HG03469 (cell line): Measurements from ENCODE around the gene CENPN.

ENCODE experiments used
- ATAC-seq: cut with Tn5 transposase; IDR thresholded peaks from one replicate; pipeline ENCODE4 v1.9.1; 2021; ENCODE audit warnings: mild to moderate bottlenecking, moderate library complexity, moderate number of reproducible peaks; ENCODE audit not compliant: unreplicated experiment

CENPN gene, protein sequence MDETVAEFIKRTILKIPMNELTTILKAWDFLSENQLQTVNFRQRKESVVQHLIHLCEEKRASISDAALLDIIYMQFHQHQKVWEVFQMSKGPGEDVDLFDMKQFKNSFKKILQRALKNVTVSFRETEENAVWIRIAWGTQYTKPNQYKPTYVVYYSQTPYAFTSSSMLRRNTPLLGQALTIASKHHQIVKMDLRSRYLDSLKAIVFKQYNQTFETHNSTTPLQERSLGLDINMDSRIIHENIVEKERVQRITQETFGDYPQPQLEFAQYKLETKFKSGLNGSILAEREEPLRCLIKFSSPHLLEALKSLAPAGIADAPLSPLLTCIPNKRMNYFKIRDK

DNA sequence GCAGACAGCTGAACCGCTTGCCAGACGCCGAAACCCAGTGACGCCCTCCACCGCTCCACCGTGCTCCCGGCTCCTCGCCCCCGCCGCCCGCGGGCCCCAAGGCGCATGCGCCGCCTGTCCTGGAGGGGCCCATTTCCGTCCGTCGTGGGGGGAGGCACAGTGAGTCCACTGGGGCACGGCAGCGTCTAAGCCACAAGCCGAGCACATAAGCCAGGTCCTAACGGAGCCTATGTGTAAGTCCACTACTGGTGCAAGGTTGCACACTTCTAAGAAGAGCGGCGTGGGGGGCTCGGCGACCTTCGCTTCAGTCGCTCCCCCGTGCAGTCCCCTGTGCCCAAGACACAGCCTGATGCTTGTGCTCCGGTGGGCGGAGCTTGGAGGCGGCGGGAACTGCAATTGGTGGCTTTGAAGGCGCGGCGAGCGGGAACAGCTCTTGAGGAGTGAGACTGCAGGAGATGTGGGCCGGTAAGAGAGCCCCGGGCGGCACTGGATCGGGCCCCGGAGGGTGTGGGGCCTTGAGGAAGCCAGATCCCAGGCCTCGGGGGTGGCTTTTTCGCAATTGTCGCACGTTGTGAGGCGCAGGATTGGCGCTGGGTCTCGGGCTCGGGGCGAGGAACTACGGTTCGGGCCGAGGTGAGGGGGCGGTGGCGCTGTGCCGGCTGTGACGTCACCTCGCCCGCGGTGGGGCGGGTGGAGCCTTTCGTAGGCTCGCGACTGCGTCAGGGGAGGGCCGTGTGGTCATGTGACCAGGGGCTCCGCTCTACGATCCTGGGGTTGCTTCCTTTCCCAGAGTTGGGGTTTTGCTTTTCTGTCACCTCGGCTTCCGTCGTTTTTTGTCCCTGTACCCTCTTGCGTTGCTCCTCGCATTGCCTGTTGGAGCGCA, at the start of gene CENPN, which contains the start of gene CMC2:
CENPN (plus strand) TSS at position 402 of the 883 bp plus-strand sequence. CDS start 4,726 bp downstream, outside the sequence.
CMC2 (minus strand) TSS at position 73 of the 883 bp plus-strand sequence. CDS start 9,491 bp downstream, outside the sequence.
- peak; percentile 63 for ATAC-seq

DNA sequence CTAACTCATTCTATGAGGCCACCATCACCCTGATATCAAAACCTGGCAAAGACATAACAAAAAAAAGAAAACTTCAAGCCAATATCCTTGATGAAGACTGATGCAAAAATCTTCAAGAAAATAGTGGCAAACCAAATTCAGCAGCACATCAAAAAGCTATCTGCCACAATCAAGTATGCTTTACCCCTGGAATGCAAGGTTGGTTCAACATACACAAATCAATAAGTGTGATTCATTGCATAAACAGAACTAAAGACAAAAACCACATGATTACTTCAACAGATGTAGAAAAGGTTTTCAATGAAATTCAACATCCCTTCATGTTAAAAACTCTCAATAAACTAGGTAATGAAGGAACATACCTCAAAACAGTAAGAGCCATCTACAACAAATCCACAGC, 48.7 kb upstream of the CENPN start:
- ATAC-seq, result no peak

DNA sequence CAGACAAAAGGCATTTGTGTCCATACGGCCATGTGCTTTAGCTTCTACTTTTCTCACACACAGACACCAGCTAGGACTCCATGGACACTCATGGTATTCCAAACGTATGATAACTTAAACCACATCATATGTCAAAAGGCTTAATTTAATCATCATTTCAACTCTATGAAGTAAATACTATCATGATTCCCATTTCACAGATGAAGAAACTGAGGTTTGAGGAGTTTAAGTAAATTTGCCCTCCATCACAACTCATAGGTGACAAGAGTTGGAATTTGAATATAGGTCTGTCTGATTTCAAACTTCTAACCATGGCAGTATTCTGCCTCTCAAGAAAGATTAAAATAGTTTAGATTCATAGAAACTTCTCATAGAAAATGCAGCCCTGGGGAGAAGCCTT, 44.1 kb upstream of the CENPN start:
- ATAC-seq, result no peak

DNA sequence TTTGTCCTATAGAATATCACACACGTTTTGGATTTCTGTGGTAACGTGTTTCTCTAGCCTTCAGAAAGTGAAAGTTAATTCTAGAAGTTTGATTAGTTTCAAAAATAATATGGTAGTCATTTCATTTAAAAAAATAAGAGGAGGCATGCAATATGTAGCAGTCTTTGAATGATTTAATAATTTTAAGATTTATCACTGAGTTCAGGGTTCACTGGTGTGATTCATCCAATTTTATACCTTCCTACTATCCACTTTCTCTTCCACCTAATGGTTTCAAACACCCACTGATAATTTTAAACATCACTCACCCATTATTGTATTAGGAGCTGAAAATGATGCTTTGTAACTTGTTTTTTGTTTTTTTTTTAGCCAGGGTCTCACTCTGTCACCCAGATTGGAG, 42.7 kb upstream of the CENPN start:
- ATAC-seq, result no peak

DNA sequence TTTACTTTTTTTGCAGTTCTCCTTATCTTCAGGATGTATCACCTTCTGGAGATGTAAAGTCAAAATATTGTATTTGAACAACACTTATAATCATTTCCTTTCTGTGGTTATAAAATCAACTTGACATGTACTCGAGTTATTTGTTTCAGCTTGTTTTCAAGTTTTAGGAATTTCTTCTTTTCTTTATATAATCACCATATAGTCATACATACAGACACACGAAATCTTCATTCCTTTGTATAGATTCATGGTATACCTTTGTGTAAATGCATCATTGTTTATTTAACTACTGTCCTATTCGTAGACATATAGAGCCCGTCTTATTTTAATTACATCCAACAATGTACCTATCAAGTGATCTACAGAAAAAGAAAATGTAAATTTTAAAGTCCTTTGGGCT, 40.4 kb upstream of the CENPN start:
- ATAC-seq, result no peak

DNA sequence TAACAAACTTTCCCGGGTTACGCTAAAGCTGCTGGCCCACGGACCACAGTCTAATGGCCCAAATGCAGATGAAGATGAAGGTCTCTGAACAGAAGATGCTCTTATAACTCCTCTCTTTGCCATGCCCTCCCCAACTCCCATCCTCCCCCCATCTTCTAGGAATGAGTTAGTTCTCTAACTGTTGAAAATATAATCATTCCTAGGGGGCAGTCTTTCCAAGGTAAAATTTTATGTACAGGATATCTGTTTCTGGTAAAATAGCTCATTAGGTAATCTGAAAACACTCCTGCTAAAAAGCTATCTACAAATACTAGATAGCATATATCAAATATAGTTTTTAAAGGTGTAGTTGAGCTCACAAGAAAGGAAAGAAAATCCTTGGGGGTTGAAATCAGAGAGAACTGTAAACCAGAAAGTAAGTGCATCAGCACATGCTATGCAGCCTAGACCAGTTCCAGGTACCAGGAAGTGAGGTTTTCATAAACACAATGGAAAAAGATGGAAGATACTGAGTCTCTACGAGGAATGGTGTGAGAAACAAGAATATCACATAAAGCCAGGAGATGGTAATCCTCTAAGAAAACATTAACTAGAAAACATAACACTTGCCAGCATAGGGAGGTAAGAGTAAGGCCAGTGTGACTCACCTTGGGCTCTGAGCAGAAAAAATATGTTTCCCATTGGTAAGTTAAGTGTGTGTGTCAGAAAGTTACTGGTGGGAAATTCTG, 38.5 kb upstream of the CENPN start:
- no peak for ATAC-seq

DNA sequence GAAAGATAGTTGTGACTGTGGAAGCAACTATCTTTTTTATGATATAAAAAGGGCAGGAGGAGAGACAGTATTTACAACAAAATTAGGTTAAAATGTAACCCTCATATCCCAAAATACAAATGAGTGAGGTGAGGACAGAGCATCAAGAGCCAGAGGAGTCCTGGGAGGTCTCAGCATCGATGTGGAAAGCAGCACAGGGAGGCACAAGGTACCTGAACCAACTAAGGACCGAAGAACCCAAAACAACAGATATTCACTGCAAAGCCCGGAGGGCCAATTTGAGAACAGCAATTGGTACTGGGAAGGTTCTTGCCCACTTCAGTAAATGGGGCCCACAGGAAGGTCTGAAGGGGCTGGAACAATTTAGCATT, 37.9 kb upstream of the CENPN start:
- no peak for ATAC-seq

DNA sequence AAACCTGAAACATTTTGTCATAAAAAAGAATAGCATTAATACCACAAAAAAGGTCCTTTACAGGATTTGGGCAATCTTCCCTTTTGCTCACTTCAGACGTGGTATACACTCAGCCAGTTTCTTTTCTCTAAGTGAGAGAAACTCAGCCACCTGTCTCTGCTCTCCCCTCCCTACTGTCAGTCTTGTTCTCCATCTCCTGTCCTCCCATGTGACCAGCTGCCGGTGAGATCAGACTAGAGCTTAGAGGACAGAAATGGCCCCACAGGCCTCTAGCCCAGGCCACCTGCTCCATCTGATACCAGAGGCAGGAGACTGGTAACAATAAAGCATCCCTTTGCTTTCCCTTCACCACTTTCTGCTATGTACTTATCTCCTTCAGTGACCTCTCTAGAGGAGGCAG, 35.2 kb upstream of the CENPN start:
- no peak for ATAC-seq

DNA sequence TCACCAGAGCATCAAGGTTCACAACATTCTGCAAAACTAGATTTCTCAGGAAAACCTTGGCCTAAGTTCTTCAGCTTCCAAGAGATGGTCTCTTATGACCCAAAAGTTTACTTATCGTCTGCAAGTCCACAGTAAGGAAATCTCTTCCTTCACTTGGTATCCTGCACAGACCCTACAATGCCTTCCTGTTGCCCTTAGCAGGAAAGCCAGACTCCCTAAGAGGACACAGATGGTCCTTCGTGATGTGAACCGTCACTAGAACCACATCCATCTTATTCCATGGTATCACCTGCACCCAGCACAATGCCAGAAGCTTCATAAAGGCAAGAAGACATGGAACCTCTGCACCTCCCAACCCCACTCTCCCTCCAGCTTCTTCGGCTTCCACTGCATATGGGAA, 34.4 kb upstream of the CENPN start:
- ATAC-seq, result no peak

DNA sequence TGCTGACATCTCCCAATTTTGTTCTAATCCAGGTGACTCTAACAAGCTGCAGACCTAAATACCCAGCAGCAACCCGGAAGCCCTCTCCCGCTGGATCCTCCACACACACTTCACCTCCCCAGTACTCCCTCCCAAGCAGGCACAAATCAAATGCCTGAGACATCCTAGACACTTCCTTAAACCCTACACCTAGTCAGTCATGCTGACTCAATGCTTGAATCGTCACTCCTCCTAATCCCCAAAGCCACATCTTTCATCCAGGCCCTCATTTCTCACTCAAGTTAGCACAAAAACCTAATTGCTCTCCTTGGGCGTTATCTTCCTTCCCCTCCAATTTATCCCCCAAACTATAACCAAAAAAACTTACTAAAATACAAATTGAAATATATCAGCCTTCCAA, 33.0 kb upstream of the CENPN start:
- no peak for ATAC-seq

DNA sequence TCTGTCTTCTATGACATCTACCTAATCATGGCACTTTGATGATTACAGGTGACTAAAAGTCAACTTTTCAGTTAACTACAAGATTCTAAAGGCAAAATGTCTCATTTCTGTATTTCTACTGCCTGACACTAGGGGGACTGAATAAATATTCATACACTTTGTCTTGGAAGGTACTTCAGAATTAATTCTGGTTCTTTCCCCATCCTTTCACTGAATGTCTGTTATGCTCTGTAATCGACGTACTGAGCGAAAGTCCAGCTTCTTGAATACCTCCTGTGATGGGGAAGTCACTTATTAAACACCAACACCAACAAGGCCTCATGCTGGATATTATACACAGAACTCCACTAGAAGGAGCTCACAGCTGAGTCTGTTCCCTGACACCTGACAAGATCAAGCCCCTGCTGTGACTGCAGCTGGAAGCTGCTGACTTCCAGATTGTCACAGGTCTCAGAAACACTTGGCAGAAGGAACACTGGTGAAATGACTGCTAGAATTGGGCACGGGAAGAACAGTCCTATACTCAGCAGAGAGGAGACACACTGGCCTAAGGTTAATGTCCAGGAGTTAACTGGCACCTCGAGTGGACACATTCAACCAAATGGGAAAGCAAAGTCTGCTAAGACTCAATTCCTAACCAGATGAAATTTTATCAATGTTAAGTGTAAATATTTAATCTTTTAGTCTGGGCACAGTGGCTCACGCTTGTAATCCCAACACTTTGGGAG, 32.2 kb upstream of the CENPN start:
- no peak for ATAC-seq

DNA sequence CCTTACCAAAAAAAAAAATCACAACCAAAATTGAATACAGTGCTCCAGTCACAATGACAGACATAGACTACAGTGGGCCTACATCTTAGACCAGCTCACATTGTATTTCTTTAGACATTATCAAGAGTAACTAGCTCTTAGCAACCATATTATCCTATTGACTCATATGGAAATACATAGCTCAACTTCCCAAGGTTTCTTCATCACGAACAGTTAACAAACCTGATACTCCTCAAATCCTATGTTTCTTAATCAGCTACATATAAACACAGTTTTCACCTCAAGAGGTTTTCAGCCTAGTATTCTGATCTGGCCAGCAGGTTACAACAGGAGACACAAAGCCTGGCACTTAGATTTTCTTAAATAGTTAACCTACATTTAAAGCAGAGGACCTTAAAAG, 30.1 kb upstream of the CENPN start:
- no peak for ATAC-seq

DNA sequence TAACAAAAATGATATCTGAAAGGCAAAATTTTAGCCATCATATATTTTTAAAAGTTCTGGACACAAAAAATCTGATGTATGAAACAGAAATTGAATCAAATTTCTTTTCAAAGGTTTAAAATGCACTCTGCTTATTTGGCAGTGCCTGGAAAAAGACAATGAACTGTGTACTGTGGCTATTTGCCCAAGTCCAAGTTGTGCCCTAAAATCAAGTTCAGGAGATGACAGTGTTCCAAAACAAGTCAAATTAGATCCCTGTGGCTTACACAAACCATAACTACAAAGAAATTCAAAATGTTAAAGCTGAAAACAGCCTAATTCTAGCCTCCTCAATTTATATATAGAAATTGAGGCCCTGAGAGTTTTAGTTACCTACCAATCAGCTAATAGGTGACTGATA, 25.9 kb upstream of the CENPN start:
- no peak for ATAC-seq

DNA sequence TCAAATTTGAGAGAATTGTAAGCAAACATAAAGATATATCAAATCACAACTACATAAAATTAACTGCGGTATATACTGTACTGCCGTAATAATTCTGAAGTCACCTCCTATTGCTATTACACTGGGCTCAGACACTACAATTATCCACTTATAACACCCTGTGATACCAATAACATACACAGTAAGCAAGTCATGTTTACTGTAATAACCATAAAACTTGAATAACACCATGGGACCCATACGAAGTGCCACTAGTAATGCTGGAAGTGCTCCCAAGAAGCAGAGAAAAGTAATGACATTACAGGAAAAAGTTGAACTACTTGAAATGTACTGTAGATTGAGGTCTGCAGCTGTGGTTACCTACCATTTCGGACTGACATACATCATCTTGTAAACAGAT, 24.4 kb upstream of the CENPN start:
- no peak for ATAC-seq

DNA sequence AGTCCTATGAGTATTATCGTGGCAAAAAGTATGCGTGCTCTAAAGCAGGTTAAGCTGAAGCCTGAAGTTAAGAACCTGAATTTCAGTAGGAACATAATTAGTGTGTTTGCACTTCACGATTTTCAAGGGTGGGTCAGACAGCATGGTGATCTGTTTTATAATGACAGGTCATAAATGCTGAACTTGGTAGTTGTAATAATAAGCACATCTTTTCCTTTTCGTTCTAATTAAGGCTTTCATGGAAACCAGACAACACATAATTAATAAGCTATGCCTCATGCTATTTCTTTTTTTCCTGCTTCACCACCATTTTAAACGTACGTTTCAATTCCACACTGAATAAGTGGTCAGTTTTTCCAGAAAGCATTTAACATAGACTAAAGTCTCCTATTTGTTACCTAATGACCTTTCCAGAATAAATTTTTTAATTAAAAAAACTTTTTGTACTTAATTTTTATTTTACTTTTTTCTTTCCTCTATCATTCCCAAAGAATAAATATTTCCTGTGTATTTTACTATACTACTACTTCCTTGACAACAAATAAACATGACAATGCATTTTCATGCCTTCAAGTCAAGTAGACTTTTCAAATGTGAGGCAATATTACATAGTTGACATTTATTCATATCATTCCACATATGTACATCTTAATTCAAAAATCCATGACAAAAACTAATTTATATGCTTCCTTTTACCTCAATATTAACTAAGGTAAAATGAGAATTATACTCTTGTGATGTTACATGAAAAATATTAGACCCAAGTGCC, 22.7 kb upstream of the CENPN start:
- ATAC-seq, result no peak

DNA sequence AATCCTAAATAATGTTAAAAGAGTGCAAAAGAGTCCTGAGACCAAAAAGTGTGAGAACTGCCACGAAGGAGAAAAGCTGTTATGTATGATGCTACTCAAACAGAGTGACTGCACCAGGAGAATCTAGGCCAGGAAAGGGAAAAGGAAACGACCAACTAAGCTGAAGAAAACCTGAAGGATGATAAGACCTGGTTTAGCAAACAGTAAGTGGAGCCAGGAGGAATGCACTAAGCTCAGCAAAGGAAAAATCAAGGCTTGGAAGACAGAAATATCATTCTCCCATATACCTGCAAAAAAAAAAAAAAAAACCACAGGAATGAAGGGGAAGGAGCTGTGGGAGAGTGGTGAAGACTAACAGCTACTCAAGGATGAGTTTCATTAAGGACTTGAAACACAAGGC, 21.4 kb upstream of the CENPN start:
- no peak for ATAC-seq

DNA sequence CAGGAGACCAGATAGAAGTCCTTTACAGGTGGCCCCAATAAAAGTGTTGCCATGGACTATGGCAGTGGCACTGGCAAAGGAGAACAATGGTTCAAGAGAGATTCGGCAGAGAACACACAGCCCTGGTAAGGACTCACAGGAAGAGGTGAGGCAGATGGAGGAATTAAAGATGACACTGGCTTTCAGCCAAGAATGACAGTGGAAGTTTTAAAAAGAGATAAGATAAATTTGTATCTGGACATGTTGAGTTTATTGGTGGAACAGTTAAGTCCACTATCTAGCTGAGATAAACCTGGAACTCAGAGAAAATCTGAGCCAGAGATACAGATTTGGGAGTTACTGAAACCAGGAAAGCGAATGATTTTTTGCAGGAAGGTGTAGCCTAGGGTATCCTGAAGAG, 20.5 kb upstream of the CENPN start:
- no peak for ATAC-seq

DNA sequence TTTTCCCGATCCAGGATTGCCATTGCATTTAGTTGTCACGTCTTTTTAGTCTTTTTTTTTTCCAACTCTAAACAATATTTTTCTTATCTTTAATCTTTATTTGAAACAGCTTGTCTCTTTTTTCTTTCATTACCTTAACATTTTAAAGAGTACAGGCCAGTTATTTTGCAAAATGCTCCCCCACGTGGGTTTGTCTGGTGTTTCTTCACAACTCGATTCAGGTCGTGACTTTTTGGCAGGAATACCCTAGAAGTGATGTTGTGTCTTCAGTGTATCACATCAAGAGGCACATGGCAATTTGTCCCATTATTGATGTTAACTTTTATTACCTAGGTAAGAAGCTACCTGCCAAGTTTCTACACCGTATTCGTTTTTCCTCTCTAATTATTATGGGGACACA, 18.3 kb upstream of the CENPN start:
- no peak for ATAC-seq

DNA sequence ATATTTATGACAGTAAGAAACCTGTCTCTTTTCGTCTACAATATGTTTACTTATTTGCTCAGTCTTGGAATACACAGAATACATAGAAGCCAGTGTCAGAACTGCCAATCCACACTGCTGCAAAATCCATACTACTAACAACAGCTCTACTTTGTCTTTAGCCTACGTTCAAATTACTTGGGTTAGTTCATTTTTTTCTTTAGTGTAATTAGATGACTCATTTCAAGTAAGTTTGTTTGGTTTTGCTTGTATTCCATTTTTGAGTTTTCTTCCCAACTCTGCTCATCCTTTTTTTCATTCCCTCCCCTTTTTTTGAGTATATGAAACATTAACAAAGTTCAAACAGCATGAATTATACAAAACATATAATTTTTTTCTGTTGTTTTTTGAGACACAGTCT, 17.2 kb upstream of the CENPN start:
- ATAC-seq, result no peak

DNA sequence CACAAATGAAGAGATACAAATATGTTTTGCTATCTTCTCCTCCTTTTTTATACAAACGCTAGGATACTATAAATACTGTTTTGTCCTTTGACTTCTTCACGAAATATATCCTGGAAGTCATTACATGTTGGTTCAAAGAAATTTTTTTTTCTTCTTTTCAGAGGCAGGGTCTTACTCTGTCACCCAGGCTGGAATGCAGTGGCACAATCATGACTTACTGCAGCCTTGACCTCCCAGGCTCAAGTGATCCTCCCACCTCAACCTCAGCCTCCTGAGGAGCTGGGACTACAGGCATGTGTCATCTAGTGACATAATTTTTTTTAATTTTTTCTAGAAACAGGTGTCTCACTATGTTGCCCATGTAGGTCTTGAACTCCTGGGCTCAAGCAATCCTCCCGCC, 16.4 kb upstream of the CENPN start:
- ATAC-seq, result no peak
